Testis (tissue), 2 donors: ENCODE measurements around the gene ZNF655.

ENCODE experiments used
- CTCF ChIP-seq, 3 experiments: fragments of 450-650 bp in 2 of 3; fragments of 200-600 bp in 1 of 3; sonication (generic) in 1 of 3; IDR thresholded peaks; one replicate each; pipeline ENCODE4 v1.5.1; 2016 to 2019; ENCODE audit warnings: antibody characterized with exemption in 3 of 3, mild to moderate bottlenecking in 2 of 3, moderate library complexity in 1 of 3
- POLR2A ChIP-seq: fragments of 450-650 bp; IDR thresholded peaks from one replicate; pipeline ENCODE4 v1.6.1; 2017; ENCODE audit warnings: antibody characterized with exemption, mild to moderate bottlenecking, moderate library complexity

GRCh38 chr7:99540542-99540941, 17.9 kb upstream of the ZNF655 start:
- TF ChIP-seq CTCF (IDR thresholded peaks at IDR 0.05): no peak
- no peak for TF ChIP-seq POLR2A
